Neuron (in vitro differentiated cells): ENCODE results near the gene CFAP73.
"Not testable (repeated sequence)": the region's sequence is repeated elsewhere in the genome, so short reads cannot be mapped to it uniquely, and the experiment has no call there.

Experiments used
- H2AFZ ChIP-seq: one replicate; pipeline ENCODE4 v1.6.1; 2013; ENCODE audit warnings: low read depth, mild to moderate bottlenecking, inconsistent platforms, low read length, moderate library complexity
- H3K27me3 ChIP-seq: one replicate; pipeline ENCODE4 v1.6.1; 2013; ENCODE audit warnings: low read length; ENCODE audit not compliant: insufficient read depth
- H3K36me3 ChIP-seq: one replicate; pipeline ENCODE4 v1.6.1; 2013; ENCODE audit warnings: low read length; ENCODE audit not compliant: insufficient read depth
- H3K4me1 ChIP-seq: one replicate; pipeline ENCODE4 v1.6.1; 2013; ENCODE audit warnings: low read length; ENCODE audit not compliant: insufficient read depth
- H3K4me3 ChIP-seq: 2 replicates; pipeline ENCODE4 v1.5.1; 2013; ENCODE audit warnings: mild to moderate bottlenecking, low read length, moderate library complexity
- H3K9me3 ChIP-seq: one replicate; pipeline ENCODE4 v1.6.1; 2013; ENCODE audit warnings: low read length

CFAP73 gene

DNA sequence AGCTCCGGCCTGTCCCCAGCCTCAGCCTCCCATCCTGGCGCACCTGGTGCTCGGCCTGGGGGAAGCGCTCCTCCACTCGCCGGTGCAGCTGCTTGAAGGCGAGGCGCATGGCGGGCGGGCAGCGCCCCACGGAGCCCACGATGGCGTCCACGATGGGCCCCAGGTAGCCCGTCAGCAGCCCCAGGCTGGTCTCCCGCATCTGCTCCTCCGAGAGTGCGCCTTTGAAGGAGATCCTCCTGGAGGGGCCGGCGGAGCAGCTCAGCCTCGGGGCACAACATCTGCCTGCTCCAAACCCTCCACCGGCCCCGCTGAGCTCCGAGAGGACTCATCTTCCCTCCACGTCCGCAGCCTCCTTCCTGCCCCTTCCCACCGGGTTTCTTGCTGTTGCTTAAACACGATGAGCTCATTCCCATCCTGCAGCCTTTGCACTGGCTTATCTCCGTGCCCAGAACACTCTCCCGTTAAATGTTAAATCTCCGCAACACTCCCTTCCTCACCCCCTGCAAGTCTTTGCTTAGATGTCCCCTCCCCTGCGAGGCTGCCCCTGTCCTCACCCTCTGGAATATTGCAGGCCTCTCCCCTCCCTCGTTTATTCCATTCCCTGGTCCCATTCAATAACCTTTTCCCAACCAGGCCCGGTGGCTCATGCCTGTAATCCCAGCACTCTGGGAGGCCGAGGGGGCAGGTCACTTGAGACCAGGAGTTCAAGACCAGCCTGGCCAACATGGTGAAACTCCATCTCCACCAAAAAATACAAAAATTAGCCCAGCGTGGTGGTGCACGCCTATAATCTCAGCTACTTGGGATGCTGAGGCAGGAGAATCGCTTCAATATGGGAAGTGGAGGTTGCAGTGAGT lies 37.3 kb upstream of the CFAP73 start:
- H3K27me3 ChIP-seq = peaks cover 14% of the 10 kb centered on the region
- no peaks in the 10 kb centered on the region for H3K4me1 ChIP-seq
- no peak overlapping the region for H3K4me3 ChIP-seq
- H3K9me3 ChIP-seq = no peaks in the 10 kb centered on the region
- no peak overlapping the region for H2AFZ ChIP-seq
- no peaks in the 10 kb centered on the region for H3K36me3 ChIP-seq

DNA sequence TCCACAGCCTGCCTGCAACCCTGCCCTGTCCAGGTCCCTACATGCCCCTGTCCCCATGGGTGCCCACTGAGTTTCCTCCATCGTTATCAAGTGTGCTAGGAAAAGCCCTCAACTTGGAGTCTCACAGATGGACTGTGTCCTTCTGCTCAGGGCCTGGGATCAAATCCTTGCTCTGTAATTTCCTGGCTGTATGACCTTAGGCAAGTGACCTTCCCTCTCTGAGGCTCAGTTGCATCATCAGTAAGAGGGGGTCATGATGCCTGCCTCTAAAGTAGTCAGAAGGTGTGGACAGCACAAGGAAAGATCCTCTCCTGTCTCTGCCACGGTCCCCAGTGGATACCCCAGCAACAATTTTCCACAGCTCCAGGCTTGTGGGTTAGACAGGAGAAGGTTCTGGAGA lies 36.1 kb upstream of the CFAP73 start:
- Histone ChIP-seq H3K27me3 (peaks cover 14% of the 10 kb centered on the region), H3K9me3 (no peaks in the 10 kb centered on the region), H3K4me3 (no peak overlapping the region), H2AFZ (no peak overlapping the region), H3K4me1 (no peaks in the 10 kb centered on the region), H3K36me3 (no peaks in the 10 kb centered on the region)

DNA sequence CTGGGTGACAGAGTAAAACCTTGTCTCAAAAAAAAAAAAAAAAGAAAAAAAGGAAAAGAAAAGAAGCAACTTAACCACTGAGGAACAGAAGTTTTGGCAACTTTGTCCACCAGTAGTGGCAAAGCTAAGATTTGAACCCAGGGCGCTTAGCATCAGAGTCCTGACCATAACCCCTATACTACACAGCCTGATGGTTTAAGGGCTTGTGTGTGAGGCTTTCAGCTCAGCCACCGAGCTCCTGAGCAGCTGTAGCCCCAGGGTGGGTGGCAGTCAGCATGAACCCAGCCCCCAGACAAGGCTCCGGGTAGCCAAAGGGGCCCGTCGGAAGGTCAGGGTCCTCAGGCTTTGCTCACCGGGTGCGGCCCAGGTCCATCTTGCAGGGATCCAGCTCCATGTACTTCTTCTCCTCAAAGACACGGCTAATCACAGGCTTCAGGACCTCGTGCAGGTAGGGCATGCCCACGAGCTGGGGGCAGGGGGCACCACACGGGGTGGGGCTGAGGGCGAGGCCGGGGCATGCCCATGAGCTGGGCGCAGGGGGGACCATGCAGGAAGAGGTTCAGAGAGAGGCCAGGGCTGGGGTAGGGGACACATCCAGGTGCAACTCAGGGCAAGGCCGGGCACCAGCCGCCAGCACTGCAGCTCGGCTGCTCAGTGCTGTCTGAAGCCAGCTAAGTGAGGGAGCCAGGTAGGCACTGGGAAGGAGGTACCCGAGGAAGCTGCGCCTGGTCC lies 34.9 kb upstream of the CFAP73 start:
- peaks cover 11% of the 10 kb centered on the region for H3K27me3 ChIP-seq
- no peak overlapping the region for H2AFZ ChIP-seq
- peaks cover under 1% of the 10 kb centered on the region for H3K4me1 ChIP-seq
- no peak overlapping the region for H3K4me3 ChIP-seq
- no peaks in the 10 kb centered on the region for H3K9me3 ChIP-seq
- H3K36me3 ChIP-seq = no peaks in the 10 kb centered on the region

DNA sequence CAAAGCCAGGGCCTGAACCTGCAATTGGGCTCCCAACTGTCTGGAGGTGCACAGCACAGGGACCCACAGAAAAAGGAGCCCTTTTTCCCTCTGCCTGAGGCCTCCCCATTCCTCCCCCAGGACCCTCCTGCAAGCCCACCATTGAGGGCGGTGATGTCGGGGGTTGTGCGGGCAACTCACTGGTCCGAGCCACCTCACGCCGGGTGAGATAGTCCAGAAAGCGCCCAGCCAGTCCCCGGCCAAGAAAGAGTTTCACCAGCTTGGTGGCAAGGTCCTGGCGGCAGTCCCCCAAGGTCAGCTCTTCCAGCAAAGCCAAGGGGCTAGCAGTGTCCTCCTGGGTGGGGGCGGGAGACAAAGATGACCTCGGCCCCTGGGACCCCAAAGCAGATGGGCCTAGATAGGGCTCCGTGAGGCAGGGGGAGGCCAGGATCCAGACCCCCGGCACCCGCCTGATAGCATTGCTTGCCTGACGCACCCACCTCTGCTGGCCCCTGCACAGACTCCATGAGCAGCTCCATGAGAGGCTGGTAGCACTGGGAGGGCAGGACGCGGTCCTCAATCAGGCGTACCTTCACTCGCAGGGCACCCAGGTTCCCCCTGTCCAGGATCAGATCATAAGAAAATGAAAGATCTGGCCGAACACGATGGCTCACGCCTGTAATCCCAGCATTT lies 33.9 kb upstream of the CFAP73 start:
- no peak overlapping the region for H2AFZ ChIP-seq
- no peaks in the 10 kb centered on the region for H3K9me3 ChIP-seq
- H3K4me1 ChIP-seq = peaks cover 10% of the 10 kb centered on the region
- H3K36me3 ChIP-seq = no peaks in the 10 kb centered on the region
- no peak overlapping the region for H3K4me3 ChIP-seq
- peaks cover 10% of the 10 kb centered on the region for H3K27me3 ChIP-seq

DNA sequence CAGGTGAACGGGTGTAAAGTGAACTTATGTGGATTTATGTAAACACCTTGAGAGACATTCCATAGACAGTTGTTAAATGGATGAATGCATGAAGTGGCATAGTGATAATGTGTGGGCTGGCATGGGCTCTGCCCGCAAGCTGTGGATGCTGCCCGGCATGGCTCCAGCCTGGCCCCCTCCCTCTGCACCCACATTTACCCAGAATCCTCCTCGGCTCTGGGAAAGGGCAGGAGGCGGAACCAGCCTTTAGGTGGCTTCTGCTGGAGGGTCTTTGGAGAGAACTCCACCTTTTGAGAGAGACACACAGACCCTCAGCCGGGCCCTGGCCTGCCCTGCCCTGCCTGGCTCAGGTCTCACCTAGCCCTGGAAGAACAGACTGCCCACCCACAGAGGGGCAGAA lies 32.6 kb upstream of the CFAP73 start:
- H3K27me3 ChIP-seq = peaks cover 9% of the 10 kb centered on the region
- H3K36me3 ChIP-seq = no peaks in the 10 kb centered on the region
- H3K4me1 ChIP-seq = peaks cover 10% of the 10 kb centered on the region
- no peak overlapping the region for H3K4me3 ChIP-seq
- H3K9me3 ChIP-seq = no peaks in the 10 kb centered on the region
- H2AFZ ChIP-seq = no peak overlapping the region

DNA sequence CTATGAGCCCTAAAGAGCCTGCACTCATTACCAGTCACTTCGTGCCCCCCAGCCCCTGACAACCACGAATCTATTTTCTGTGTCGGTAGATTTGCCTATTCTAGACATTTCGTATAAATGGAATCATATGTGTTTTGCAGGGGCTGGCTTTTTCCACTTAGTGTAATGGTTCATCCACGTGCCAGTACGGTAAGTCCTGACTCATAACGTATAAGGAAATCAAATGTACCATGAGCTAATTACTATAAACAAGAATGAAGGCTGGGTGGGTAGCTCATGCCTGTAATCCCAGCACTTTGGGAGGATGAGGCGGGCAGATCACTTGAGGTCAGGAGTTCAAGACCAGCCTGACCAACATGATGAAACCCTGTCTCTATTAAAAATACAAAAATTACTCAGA lies 31.8 kb upstream of the CFAP73 start:
- not testable (repeated sequence) for H3K4me3 ChIP-seq, H2AFZ ChIP-seq, H3K9me3 ChIP-seq, H3K27me3 ChIP-seq, H3K36me3 ChIP-seq
- peaks cover 10% of the 10 kb centered on the region for H3K4me1 ChIP-seq

DNA sequence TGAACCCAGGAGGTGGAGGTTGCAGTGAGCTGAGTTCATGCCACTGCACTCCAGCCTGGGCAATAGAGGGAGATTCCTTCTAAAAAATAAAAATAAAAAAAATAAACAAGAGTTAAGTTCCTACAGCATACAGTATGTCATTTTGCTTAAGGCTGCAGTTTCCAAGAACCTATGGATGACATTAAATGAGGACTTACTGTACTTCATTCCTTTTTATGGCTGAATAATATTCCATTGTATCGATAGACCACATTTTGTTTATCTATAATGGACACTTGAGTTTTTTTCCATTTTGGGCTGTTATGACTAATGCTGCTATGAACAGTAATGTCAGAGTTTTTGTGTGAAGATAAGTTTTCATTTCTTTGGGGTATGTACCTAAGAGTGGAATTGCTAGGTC lies 31.4 kb upstream of the CFAP73 start:
- Histone ChIP-seq H3K9me3 (peaks cover under 1% of the 10 kb centered on the region), H3K27me3 (peaks cover 7% of the 10 kb centered on the region), H2AFZ (no peak overlapping the region), H3K4me3 (no peak overlapping the region), H3K4me1 (peaks cover 10% of the 10 kb centered on the region), H3K36me3 (no peaks in the 10 kb centered on the region)

DNA sequence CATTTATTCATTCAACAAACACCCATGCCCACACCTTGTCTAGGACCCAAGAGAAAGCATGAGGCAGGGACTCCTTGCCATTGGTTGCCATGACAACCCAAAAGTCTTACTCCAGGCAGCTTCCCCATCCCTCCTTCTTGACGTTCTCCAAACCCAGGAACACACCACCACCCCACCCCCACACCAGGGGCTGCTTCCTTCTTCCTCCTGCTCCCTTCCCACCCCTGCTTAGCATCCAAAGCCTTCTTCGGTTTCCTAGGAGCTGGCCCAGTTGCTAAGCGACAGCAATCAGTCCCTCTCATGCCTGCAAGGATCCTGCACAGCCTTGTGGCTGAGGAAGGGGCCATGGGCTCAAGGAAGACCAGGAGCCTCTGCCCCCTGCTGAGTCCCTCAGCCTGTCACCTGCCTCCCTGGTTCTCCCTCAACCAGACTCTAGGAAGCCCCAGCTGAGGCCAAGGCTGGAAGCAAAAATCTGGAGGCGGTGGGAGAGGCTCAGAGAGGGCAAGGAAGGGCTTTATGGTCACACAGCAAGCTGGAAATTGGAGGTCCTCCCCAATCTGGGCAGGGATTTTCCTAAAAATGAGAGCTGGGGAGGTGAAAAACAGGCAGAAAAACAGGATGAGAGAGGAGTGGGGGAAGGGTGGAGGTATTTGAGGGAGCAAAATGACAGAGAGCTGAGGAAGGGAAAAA lies 29.4 kb upstream of the CFAP73 start:
- Histone ChIP-seq H3K27me3 (no peaks in the 10 kb centered on the region), H2AFZ (no peak overlapping the region), H3K4me3 (no peak overlapping the region)

DNA sequence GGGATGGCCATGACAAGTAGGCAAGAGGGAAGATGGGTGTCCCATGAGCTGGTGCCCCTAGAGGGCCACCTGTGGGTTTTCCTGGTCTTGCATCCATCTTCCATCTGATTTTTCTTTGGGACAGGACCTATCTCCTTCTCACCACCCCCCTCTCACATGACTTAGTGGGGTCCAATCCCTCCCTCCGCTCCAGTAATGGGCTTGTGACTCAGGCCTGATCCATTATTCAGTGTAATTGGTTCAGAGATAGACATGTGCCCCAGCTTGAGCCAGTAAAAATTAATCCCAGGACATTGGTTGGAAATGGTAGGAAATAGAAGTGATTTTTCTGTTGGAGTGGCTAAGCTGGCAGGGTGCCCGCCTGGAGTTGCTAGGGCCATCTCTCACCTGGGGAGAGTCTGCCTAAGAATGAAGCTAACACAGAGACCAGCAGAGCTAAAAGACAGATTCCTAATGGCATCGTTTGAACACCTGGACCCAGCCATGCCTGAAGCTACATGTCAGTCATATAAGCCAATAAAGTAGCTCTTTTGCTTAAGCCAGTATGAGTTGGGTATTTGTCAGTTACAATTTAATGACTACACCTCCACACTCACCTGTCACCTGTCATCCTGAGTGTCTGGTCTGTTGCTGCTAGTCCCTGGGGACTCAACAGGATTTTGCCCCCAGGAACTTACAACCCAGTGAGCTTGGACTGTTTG lies 28.7 kb upstream of the CFAP73 start:
- peaks cover 2% of the 10 kb centered on the region for H3K9me3 ChIP-seq
- H3K36me3 ChIP-seq = no peaks in the 10 kb centered on the region
- H3K4me1 ChIP-seq = peaks cover 10% of the 10 kb centered on the region
- no peak overlapping the region for H3K4me3 ChIP-seq
- no peaks in the 10 kb centered on the region for H3K27me3 ChIP-seq
- H2AFZ ChIP-seq = no peak overlapping the region

More for the DNA sequence above, 29.4 kb upstream of the CFAP73 start:
- Histone ChIP-seq H3K36me3 (no peaks in the 10 kb centered on the region), H3K4me1 (peaks cover 10% of the 10 kb centered on the region), H3K9me3 (peaks cover 2% of the 10 kb centered on the region)

DNA sequence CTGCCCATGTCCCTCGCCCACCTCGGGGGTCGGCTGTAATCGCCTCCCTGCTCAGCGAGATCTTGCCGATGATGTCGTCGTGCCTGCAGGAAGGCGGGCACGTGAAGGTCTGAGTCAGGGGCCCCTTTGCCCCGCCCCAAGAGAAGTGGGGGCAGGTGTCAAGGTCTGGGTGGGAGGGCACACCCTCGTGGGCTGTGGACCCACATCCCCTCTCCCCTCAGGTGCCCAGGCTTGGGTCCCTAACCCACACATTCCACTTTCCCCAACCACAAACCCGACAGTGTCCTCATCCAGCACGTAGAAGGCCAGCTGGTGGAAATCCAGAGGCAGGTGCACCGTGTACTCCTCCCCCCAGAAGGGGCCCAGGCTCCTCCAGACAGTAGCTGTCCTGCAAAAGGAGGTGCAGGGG lies 21.7 kb upstream of the CFAP73 start:
- H2AFZ ChIP-seq = no peak overlapping the region
- peaks cover 22% of the 10 kb centered on the region for H3K27me3 ChIP-seq
- H3K4me3 ChIP-seq = no peak overlapping the region
- no peaks in the 10 kb centered on the region for H3K36me3 ChIP-seq
- H3K4me1 ChIP-seq = no peaks in the 10 kb centered on the region
- peaks cover 2% of the 10 kb centered on the region for H3K9me3 ChIP-seq

DNA sequence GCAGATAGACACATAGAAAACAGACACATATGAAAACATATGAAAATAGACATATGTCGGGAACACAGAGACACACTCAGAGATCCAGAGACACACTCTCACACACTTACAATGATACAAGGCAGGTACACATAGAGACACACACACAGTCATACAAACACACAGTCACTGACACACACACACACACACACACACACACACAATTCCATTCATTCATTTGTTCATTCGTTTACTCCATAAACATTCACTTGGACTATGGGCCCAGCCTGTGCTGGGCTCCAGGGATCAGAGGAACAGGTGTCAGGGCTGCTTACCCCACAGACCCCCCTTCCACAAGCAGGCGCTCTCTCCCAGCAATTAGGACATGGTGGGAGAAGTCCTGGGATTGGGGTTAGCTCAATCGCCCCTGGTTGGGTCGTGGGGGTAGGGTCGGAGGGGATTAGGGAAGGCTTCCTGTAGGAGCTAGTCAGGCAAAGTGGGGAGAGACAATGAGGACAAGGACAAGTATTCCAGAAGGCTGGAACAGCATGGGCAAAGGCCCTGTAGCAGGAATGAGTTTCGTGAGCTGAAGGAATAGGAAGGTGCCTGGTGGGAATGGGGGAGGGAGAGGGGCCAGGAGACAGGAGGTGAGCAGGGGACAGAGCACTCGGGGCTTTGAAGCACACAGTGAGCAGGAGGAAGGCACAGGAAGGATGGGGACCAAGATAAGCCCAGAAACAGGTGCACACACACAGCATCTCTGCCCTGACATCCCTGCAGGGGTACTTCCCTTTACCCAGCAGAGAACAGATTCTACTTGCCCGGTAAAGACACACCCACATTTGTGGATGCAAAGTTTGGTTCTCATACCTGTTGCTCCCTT lies 20.5 kb upstream of the CFAP73 start:
- H3K4me1 ChIP-seq = no peaks in the 10 kb centered on the region
- H3K9me3 ChIP-seq = no peaks in the 10 kb centered on the region
- H2AFZ ChIP-seq = no peak overlapping the region
- no peak overlapping the region for H3K4me3 ChIP-seq
- H3K36me3 ChIP-seq = no peaks in the 10 kb centered on the region
- H3K27me3 ChIP-seq = peaks cover 29% of the 10 kb centered on the region
